Body of pancreas (tissue), 4 donors: ENCODE results near the gene EIF3J.

Experiments used
- POLR2A ChIP-seq, 3 donors: fragments of 450-650 bp; IDR thresholded peaks; one replicate each; pipeline ENCODE4 v1.6.1; 2016; ENCODE audit warnings: antibody characterized with exemption in 3 of 3, mild to moderate bottlenecking in 2 of 3
- TF ChIP-seq, protein P1 (sequence below), 7 experiments: fragments of 450-650 bp in 4 of 7; fragments of 200-600 bp in 3 of 7; sonication (generic) in 3 of 7; IDR thresholded peaks; one replicate each; pipeline ENCODE4 v1.5.1; 2016 to 2019; ENCODE audit warnings: antibody characterized with exemption in 7 of 7

DNA sequence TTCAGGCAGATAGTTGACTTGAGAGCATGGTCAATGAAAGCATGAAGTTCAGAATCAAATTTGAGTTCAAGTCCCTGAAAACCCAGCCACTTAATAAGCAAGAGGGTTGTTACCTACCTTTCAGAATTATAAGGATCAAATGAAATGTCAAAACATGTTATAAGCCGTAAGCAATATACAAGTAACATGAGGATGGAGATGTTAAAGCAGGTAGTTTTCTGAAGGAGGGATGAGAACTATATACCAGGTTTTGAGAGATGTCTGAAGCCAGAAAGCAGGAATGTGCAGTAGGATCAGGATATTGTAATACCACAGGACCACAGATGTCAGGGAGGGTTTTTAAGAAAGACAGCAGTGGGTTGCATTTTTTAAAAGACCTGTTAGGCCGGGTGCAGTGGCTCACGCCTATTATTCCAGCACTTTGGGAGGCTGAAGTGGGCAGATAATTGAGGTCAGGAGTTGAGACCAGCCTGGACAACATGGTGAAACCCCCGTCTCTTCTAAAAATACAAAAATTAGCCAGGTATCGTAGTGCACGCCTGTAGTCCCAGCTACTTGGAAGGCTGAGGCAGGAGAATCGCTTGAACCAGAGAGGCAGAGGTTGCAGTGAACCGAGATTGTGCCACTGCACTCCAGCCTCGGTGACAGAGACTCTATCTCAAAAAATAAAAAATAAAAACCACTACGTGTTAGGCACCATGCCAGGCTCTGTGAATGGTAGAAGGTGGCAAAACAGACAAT lies 6.9 kb upstream of the EIF3J start:
- TF ChIP-seq POLR2A (IDR thresholded peaks at IDR 0.05), result no peak
- TF ChIP-seq, protein P1, sequence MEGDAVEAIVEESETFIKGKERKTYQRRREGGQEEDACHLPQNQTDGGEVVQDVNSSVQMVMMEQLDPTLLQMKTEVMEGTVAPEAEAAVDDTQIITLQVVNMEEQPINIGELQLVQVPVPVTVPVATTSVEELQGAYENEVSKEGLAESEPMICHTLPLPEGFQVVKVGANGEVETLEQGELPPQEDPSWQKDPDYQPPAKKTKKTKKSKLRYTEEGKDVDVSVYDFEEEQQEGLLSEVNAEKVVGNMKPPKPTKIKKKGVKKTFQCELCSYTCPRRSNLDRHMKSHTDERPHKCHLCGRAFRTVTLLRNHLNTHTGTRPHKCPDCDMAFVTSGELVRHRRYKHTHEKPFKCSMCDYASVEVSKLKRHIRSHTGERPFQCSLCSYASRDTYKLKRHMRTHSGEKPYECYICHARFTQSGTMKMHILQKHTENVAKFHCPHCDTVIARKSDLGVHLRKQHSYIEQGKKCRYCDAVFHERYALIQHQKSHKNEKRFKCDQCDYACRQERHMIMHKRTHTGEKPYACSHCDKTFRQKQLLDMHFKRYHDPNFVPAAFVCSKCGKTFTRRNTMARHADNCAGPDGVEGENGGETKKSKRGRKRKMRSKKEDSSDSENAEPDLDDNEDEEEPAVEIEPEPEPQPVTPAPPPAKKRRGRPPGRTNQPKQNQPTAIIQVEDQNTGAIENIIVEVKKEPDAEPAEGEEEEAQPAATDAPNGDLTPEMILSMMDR (IDR thresholded peaks at IDR 0.05), result no peak
